HG02571 (cell line): Measurements from ENCODE around the gene C19orf12.
A peak's percentile ranks its signal among the peaks of the same experiment; 100 is the strongest.

Experiments used
- ATAC-seq: cut with Tn5 transposase; IDR thresholded peaks from one replicate; pipeline ENCODE4 v1.9.1; 2021; ENCODE audit warnings: mild to moderate bottlenecking, moderate library complexity; ENCODE audit not compliant: unreplicated experiment

The C19orf12 gene

GRCh38 chr19:29714953-29715700, at the start of gene C19orf12:
Gene C19orf12 (minus strand): TSS chr19:29715261. CDS start chr19:29708413, 6,848 bp downstream.
- ATAC-seq: peak; percentile 69

GRCh38 chr19:29764361-29764760, 49.3 kb upstream of the C19orf12 start:
- no peak for ATAC-seq

GRCh38 chr19:29763196-29763595, 48.1 kb upstream of the C19orf12 start:
- no peak for ATAC-seq

DNA sequence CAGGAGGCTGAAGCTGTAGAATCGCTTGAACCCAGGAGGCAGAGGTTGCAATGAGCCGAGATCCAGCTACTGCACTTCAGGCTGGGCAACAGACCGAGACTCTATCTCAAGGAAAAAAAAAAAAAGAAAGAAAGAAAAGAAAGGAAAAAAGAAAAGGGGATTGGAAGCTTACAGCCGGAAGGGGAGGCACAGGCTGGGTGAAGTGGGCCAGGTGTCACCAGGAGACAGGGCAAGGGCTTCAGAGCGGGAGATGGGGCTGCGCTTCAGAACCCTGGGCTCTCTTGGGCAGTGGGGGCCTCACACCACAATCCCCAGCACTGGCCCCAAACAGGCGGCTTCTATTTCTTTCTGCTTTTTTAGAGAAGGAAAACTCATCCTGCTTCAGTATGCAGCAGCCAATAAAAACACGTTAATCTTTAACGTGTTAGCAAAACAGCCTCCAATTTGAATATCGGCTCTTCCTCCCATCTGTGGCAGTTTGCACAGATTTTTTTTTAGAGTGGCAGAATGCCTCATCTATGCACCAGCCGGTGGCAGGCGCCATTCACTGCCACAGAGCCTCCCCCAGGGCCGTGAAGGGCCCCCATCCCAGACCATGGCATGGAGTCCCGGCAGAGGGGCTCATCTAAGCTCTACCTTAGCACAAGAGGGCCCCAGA, 46.6 kb upstream of the C19orf12 start:
- no peak for ATAC-seq

DNA sequence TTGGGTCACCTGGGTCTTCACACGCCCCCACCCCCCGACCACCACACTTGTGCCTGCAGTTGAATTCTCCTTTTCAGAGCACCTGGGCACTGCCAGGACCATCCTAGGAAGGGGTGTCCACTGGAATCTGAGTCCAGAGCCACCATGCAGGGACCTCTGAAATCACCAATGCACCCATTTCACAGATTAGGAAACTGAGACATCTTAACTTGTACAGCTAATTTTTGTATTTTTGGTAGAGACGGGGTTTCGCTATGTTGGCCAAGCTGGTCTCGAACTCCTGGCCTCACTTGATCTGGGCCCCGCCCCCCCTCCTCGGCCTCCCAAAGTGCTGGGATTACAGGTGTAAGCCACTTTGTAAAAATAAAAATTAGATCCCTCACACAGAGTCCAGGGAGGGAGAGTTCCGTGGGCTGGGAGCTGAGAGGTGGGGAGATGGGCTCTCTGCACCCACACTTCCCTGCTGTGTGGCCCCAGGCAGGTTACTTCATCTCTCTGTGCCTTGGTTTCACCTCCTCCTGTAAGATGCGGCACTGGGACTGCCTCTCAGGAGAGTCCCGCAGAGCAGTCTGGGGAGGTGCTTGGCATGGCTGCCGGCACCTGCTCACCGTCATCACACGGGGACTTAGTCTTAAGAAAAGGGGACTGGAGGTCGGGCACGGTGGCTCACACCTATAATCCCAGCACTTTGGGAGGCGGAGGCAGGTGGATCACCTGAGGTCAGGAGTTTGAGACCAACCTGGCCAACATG, 45.9 kb upstream of the C19orf12 start:
- no peak for ATAC-seq

GRCh38 chr19:29759359-29759758, 44.3 kb upstream of the C19orf12 start:
- no peak for ATAC-seq

DNA sequence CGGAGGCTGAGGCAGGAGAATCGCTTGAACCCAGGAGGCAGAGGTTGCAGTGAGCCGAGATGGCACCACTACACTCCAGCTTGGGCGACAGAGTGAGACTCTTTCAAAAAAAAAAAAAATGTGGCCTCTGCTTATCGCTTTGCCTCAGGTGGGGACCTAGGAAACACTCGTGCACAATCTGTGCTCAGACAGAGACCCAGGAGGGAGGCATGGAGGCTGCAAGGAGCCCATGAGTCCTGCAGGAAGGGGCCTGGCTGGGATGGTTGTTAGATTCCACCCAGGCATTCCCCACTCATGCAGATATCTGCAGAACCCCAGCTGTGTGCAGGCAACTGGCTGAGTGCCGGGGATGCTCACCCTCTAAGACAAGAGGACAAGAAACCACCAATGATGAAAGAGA, 43.8 kb upstream of the C19orf12 start:
- ATAC-seq: no peak

- ATAC-seq: no peak
These were observed 42.5 kb upstream of the C19orf12 start for GRCh38 chr19:29757551-29757950.

- ATAC-seq: no peak
These were observed 38.9 kb upstream of the C19orf12 start for GRCh38 chr19:29753934-29754305.

DNA sequence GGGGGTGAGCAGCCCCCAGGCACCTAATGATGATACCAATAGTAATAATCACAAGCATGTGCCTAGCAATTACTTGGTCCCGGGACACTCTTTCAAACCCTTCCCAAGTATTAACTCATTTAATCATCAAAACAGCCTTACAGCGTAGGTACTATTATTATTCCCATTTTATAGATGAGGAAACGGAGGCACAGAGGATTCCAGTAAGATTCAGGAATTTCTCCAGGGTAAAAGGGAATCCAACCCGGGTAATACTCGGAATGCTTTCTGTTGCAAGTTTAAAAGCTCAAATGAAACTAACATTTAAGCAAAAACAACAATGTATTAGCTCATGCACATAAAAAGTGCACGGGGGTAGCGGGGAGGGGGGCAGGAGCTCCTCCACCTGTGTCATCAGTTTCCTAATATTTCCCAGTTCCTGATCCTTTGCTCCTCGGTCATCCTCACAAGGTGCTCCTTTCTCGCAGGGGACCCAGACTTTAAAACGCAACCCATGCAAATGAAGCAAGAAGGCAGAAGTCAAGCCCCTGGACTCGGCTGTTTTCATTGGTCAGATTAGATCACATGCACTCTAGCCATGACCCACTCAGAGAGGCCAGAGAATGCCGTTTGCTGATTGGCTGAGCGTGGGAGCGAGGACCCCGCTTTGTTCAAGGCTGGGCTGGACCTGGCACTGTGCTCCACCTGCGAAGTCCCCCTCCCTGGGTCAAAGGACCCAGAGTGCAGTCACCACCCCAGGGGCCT, 38.3 kb upstream of the C19orf12 start:
- no peak for ATAC-seq

DNA sequence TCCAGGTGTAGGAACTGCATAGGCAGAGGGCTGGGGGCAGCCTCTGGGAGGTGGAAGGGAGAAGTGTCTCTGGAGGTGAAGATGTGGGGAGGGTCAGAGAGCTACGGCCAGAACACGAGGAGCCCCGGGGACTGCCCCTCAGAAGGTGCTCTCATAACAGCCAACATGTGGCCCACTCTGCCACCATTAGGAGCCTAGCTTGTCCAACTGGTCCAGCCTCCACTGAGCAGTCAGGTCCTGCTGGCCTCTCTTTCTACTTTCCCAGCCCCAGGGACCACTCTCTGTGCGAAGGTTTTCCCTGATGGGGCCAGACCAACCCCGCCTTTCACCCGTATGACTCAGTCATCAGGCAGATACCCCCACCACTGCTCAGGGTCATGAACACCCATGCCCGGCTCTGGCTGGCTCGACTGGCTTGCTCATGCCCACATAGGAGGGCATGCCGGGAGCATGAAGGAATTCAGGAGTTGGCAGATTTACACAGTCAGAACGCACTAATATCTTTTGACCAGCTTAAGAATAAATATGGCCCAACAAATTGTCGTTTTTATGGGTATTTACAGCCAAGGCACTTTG, 37.5 kb upstream of the C19orf12 start:
- ATAC-seq: no peak

- no peak for ATAC-seq
These were observed 36.9 kb upstream of the C19orf12 start for GRCh38 chr19:29751932-29752331.

DNA sequence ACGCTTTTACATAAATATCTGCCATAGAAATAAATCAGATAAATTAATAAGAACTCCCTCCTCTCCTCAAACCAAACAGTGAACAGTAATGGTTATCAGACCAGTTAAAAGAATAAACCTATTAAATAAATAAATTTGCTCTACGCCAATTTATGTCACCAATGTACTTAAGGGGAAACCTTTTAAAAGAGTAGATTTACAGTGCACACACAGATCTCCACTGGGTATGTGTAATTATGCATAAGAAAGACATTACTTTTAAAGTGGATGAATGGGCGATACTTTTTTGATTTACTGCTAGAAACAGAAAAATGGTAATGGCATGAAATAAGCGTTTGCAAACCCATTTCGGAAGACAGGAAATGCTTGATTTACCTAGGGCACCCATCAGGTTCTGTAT, 34.9 kb upstream of the C19orf12 start:
- ATAC-seq: no peak

GRCh38 chr19:29748996-29749849, 34.2 kb upstream of the C19orf12 start:
- ATAC-seq: no peak

- no peak for ATAC-seq
These were observed 30.2 kb upstream of the C19orf12 start for GRCh38 chr19:29745253-29745652.

DNA sequence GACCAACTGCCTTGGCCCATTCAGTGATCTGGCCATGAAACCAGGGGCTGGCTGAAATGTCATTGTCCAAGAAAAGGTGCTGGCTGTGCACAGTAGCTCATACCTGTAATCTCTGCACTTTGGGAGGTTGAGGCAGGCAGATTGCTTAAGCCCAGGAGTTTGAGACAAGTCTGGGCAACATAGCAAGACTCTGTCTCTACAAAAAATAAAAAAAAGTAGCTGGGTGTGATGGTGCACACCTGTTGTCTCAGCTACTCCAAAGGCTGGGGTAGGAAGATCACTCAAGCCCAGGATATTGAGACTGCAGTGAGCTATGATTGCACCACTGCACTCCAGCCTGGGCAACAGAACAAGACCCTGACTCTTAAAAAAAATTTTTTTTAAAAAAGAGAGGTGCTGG, 28.6 kb upstream of the C19orf12 start:
- no peak for ATAC-seq

DNA sequence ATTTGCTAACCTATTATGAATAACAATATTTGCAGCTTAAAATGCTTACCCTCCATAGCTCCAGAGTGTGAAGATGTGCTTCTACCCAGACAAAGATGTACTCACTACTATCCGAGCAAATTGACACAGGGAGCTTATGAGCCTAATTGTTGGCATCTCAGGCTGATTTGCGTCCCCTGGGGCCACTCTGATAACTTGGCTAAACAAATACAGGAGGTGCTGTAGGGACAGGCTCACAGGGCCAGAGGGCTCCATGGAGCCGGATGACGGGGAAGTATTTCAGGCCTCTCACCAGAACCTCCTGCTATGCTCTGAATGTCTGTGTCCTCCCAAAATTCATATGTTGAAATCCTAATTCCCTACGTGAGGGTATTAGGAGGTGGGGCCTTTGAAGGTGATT, 26.7 kb upstream of the C19orf12 start:
- ATAC-seq: no peak

DNA sequence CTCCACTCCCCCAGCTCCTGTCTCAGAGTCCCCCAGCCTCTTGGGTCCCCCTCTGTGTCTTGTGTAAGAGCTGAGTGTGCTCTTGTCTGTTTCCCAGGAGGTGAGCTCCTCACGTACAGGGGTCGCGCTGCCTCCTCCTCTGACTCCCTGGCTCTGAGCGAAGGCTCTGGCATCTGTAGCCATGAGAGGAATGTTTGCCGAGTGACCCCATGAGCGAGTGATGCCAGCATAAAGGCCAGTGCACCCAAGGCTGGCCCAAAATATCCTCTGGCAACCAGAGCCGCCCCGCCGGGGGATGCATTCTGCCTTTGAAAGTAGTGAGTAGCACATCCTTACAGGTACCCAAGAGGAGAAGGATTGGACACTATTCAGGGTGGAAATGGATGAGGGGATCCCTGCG, 26.2 kb upstream of the C19orf12 start:
- no peak for ATAC-seq

DNA sequence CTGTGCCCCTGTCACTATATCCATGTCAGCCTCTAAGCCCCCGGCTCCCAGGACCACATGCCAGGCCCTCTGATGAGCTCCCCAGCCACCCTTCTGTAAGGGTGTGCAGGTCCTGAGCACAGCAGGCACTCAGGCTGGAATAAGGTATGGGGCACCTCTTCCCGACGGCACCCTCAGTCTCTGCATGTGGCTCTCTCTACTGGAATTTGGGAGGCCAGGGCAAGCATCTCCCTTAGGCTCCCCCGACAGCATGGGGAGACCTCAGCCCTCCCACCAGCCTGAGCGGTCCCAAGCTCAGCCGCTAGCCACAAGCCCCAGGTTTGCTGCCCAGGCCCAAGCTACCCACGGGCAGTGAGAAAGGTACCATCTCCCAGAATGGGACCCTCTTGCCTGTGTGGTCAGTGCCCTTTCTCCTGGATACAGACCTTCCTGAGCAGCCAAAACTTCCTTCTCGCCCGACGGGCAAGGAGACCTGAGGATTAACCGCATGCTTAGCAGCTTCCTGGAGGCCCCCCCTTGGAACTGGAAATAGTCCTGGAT, 22.5 kb upstream of the C19orf12 start:
- no peak for ATAC-seq

GRCh38 chr19:29735829-29736228, 20.8 kb upstream of the C19orf12 start:
- no peak for ATAC-seq
